Lower leg skin (tissue), 3 donors: Measurements from ENCODE around the gene LILRB3.

Source experiments
- CTCF ChIP-seq, 3 donors: fragments of 450-650 bp; IDR thresholded peaks; one replicate each; pipeline ENCODE4 v1.5.1; 2016; ENCODE audit warnings: antibody characterized with exemption in 3 of 3, mild to moderate bottlenecking in 3 of 3, moderate library complexity in 2 of 3
- POLR2A ChIP-seq, 2 donors: fragments of 450-650 bp; IDR thresholded peaks; one replicate each; pipeline ENCODE4 v1.6.1; 2016 to 2017; ENCODE audit warnings: antibody characterized with exemption in 2 of 2, mild to moderate bottlenecking in 1 of 2, moderate library complexity in 1 of 2

- no peak for TF ChIP-seq CTCF (IDR thresholded peaks at IDR 0.05)
- no peak for TF ChIP-seq POLR2A (IDR thresholded peaks at IDR 0.05)
Measured at GRCh38 chr19:54190503-54191010, 32.2 kb downstream of the LILRB3 start.
